PFSK-1 (cell line): ENCODE measurements around the gene RALGPS2.

Source experiments
- FOXP2 ChIP-seq: optimal IDR thresholded peaks from 2 replicates; pipeline ENCODE3; 2011; ENCODE audit warnings: borderline replicate concordance, control low read depth, inconsistent platforms; ENCODE audit not compliant: insufficient read depth; ENCODE audit errors: extremely low read length, extremely low read depth
- POLR2AphosphoS5 ChIP-seq: IDR thresholded peaks from 2 replicates; pipeline ENCODE4 v1.6.1; 2012; ENCODE audit warnings: low read depth, mild to moderate bottlenecking, control low read depth, low read length, moderate library complexity
- REST ChIP-seq, 2 experiments: IDR thresholded peaks; 2 replicates each; pipeline versions ENCODE4 v1.6.1 to v1.8.0; 2011 to 2012; ENCODE audit warnings: low read depth in 2 of 2, low read length in 2 of 2, control low read depth in 1 of 2, inconsistent platforms in 1 of 2, mild to moderate bottlenecking in 1 of 2, moderate library complexity in 1 of 2; ENCODE audit not compliant: insufficient read depth in 1 of 2
- SIN3A ChIP-seq: IDR thresholded peaks from 2 replicates; pipeline ENCODE4 v1.6.1; 2012; ENCODE audit warnings: mild to moderate bottlenecking, low read length, moderate library complexity, borderline replicate concordance; ENCODE audit not compliant: insufficient read depth
- TAF1 ChIP-seq: IDR thresholded peaks from 2 replicates; pipeline ENCODE4 v1.6.1; 2012; ENCODE audit warnings: low read length, control low read depth, borderline replicate concordance; ENCODE audit not compliant: insufficient read depth

Gene RALGPS2

GRCh38 chr1:178684542-178685000 lies 40.5 kb upstream of the RALGPS2 start:
- TF ChIP-seq TAF1 (no peak), POLR2AphosphoS5 (no peak), FOXP2 (no peak), SIN3A (no peak), REST (IDR thresholded peaks at IDR 0.05; ENCODE audit: insufficient read depth in 1 of 2, low read depth in 2 of 2, low read length in 2 of 2) (no peak)

- TF ChIP-seq SIN3A (no peak), TAF1 (no peak), REST (IDR thresholded peaks at IDR 0.05; ENCODE audit: insufficient read depth in 1 of 2, low read depth in 2 of 2, low read length in 2 of 2) (no peak), POLR2AphosphoS5 (no peak), FOXP2 (no peak)
Observed at GRCh38 chr1:178686407-178686806, 38.6 kb upstream of the RALGPS2 start.

- TF ChIP-seq REST (IDR thresholded peaks at IDR 0.05; ENCODE audit: insufficient read depth in 1 of 2, low read depth in 2 of 2, low read length in 2 of 2) = no peak
- no peak for TF ChIP-seq POLR2AphosphoS5
- TF ChIP-seq FOXP2 = no peak
- TF ChIP-seq SIN3A = no peak
- TF ChIP-seq TAF1 = no peak
Observed at GRCh38 chr1:178688244-178688643, 36.8 kb upstream of the RALGPS2 start.

- TF ChIP-seq FOXP2 (no peak), TAF1 (no peak), SIN3A (no peak), REST (IDR thresholded peaks at IDR 0.05; ENCODE audit: insufficient read depth in 1 of 2, low read depth in 2 of 2, low read length in 2 of 2) (no peak), POLR2AphosphoS5 (no peak)
Observed at GRCh38 chr1:178689769-178690168, 35.3 kb upstream of the RALGPS2 start.

GRCh38 chr1:178690496-178690895 lies 34.5 kb upstream of the RALGPS2 start:
- no peak for TF ChIP-seq SIN3A
- no peak for TF ChIP-seq FOXP2
- TF ChIP-seq TAF1 = no peak
- TF ChIP-seq POLR2AphosphoS5 = no peak
- no peak for TF ChIP-seq REST (IDR thresholded peaks at IDR 0.05; ENCODE audit: insufficient read depth in 1 of 2, low read depth in 2 of 2, low read length in 2 of 2)
